ENCODE data around the gene LANCL1. TPM values are rescaled to one million over a fixed set of nuclear protein-coding genes. Genes with fewer than 3 reads are reported as not detected.

Gene LANCL1
- total and polyA plus RNA-seq, 4 donors: 6.8 to 53.9 (median 19.5) TPM

GRCh38 chr2:210412660-210413059 lies 63.9 kb downstream of the LANCL1 start:
- no peak for TF ChIP-seq CTCF (IDR thresholded peaks at IDR 0.05; ENCODE audit: control extremely low read depth, extremely low read depth)
- no peak overlapping the region for H3K9ac ChIP-seq (ENCODE audit: insufficient read depth in 1 of 2, low read length in 2 of 2)
- DNase-seq: no peak
- peaks cover 0 to 4% (median 0%) of the 10 kb centered on the region in 4 donors for H3K9me3 ChIP-seq (ENCODE audit: control insufficient read depth in 4 of 4, insufficient read depth in 3 of 4, low read length in 3 of 4)
- WGBS, 2 donors: 99 to 100% methylated on average over 1 of the region's 1 CpG
- H3K4me1 ChIP-seq (ENCODE audit: control insufficient read depth in 5 of 5, insufficient read depth in 5 of 5, low read length in 5 of 5): no peaks in the 10 kb centered on the region
- H3K36me3 ChIP-seq (ENCODE audit: control insufficient read depth in 4 of 4, insufficient read depth in 4 of 4, low read length in 4 of 4): no peaks in the 10 kb centered on the region
- H3K4me3 ChIP-seq: no peak overlapping the region
- no peak overlapping the region for H3K27ac ChIP-seq (ENCODE audit: low read depth in 1 of 2, low read length in 1 of 2)
- no peak for ATAC-seq (ENCODE audit: insufficient read depth, low FRiP score)
- no peaks in the 10 kb centered on the region for H3K27me3 ChIP-seq (ENCODE audit: control insufficient read depth in 3 of 3, insufficient read depth in 3 of 3, low read length in 2 of 3)

GRCh38 chr2:210410542-210410941 lies 66.0 kb downstream of the LANCL1 start:
- Histone ChIP-seq H3K4me1 (ENCODE audit: control insufficient read depth in 5 of 5, insufficient read depth in 5 of 5, low read length in 5 of 5) (no peaks in the 10 kb centered on the region), H3K4me3 (no peak overlapping the region), H3K27ac (ENCODE audit: low read depth in 1 of 2, low read length in 1 of 2) (no peak overlapping the region), H3K36me3 (ENCODE audit: control insufficient read depth in 4 of 4, insufficient read depth in 4 of 4, low read length in 4 of 4) (no peaks in the 10 kb centered on the region), H3K9ac (ENCODE audit: insufficient read depth in 1 of 2, low read length in 2 of 2) (no peak overlapping the region), H3K27me3 (ENCODE audit: control insufficient read depth in 3 of 3, insufficient read depth in 3 of 3, low read length in 2 of 3) (no peaks in the 10 kb centered on the region), H3K9me3 (ENCODE audit: control insufficient read depth in 4 of 4, insufficient read depth in 3 of 4, low read length in 3 of 4) (no peaks in the 10 kb centered on the region)
- DNase-seq (no peak), ATAC-seq (ENCODE audit: insufficient read depth, low FRiP score) (no peak)
- WGBS, 2 donors: 81 to 85% methylated on average over 1 of the region's 1 CpG
- TF ChIP-seq CTCF (IDR thresholded peaks at IDR 0.05; ENCODE audit: control extremely low read depth, extremely low read depth): no peak

- no peak for ATAC-seq (ENCODE audit: insufficient read depth, low FRiP score)
- Histone ChIP-seq H3K27me3 (ENCODE audit: control insufficient read depth in 3 of 3, insufficient read depth in 3 of 3, low read length in 2 of 3) (no peaks in the 10 kb centered on the region), H3K27ac (ENCODE audit: low read depth in 1 of 2, low read length in 1 of 2) (no peak overlapping the region), H3K4me3 (no peak overlapping the region), H3K36me3 (ENCODE audit: control insufficient read depth in 4 of 4, insufficient read depth in 4 of 4, low read length in 4 of 4) (no peaks in the 10 kb centered on the region), H3K4me1 (ENCODE audit: control insufficient read depth in 5 of 5, insufficient read depth in 5 of 5, low read length in 5 of 5) (no peaks in the 10 kb centered on the region), H3K9me3 (ENCODE audit: control insufficient read depth in 4 of 4, insufficient read depth in 3 of 4, low read length in 3 of 4) (no peaks in the 10 kb centered on the region), H3K9ac (ENCODE audit: insufficient read depth in 1 of 2, low read length in 2 of 2) (no peak overlapping the region)
- TF ChIP-seq CTCF (IDR thresholded peaks at IDR 0.05; ENCODE audit: control extremely low read depth, extremely low read depth): no peak
- 54 to 79% methylated on average over 3 of the region's 3 CpGs for WGBS, 2 donors
- peak in 2 of 3 donors; percentile 44 to 47 for DNase-seq
Measured at GRCh38 chr2:210399440-210400041, 77.0 kb downstream of the LANCL1 start.

GRCh38 chr2:210392469-210392881 lies 84.1 kb downstream of the LANCL1 start:
- no peaks in the 10 kb centered on the region for H3K27me3 ChIP-seq (ENCODE audit: control insufficient read depth in 3 of 3, insufficient read depth in 3 of 3, low read length in 2 of 3)
- no peak for TF ChIP-seq CTCF (IDR thresholded peaks at IDR 0.05; ENCODE audit: control extremely low read depth, extremely low read depth)
- H3K9ac ChIP-seq (ENCODE audit: insufficient read depth in 1 of 2, low read length in 2 of 2): no peak overlapping the region
- no peaks in the 10 kb centered on the region for H3K9me3 ChIP-seq (ENCODE audit: control insufficient read depth in 4 of 4, insufficient read depth in 3 of 4, low read length in 3 of 4)
- peaks cover 0 to 5% (median 0%) of the 10 kb centered on the region in 5 donors for H3K4me1 ChIP-seq (ENCODE audit: control insufficient read depth in 5 of 5, insufficient read depth in 5 of 5, low read length in 5 of 5)
- no peak overlapping the region for H3K27ac ChIP-seq (ENCODE audit: low read depth in 1 of 2, low read length in 1 of 2)
- no peak overlapping the region for H3K4me3 ChIP-seq
- DNase-seq (no peak), ATAC-seq (ENCODE audit: insufficient read depth, low FRiP score) (no peak)
- no peaks in the 10 kb centered on the region for H3K36me3 ChIP-seq (ENCODE audit: control insufficient read depth in 4 of 4, insufficient read depth in 4 of 4, low read length in 4 of 4)
- WGBS, 2 donors: 76 to 87% methylated on average over 4 of the region's 4 CpGs
